Activated gamma-delta T cell treated with anti-CD3 and anti-CD28 coated beads, Interleukin-2, amount 50 U/mL, for 16 hours (primary cell): ENCODE data around the gene DPY30.

Experiments
- DNase-seq: peaks from one replicate; pipeline ENCODE4 v3.0.0-alpha.2; 2020; ENCODE audit warnings: low read depth

The DPY30 gene

GRCh38 chr2:32009516-32010256 is 29.9 kb downstream of the DPY30 start:
- DNase-seq = peak; percentile 16

- DNase-seq = no peak
Measured at GRCh38 chr2:32008805-32009515, 30.6 kb downstream of the DPY30 start.

DNA sequence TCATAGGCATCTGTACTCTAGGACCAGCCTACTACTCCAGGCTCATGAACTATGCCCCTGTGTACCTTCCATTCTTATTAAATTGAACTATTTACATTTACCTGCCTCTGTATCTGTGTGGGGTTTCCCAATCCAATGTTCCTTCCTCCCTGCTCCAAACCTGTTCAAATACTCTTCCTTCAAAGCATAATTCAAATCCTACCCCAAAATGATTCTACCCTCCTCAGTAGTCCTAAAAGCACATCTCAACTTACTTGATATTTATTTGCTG is 32.5 kb downstream of the DPY30 start:
- DNase-seq = no peak

GRCh38 chr2:32005371-32005976 is 34.1 kb downstream of the DPY30 start:
- DNase-seq = no peak

DNA sequence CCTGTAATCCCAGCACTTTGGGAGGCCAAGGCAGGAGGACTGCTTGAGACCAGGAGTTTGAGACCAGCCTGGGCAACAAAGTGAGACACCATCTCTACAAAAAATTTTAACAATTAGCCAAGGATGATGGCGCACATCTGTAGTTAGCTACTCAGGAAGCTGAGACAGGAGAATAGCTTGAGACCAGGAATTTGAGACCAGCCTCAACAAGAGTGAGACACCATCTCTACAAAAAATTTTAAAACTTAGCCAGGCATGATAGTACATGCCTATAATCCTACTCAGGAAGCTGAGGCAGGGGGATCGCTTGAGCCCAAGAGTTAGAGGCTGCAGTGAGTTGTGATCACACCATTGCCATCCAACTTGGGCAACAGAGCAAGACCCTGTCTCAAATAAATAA is 35.8 kb downstream of the DPY30 start:
- no peak for DNase-seq

GRCh38 chr2:32002406-32002805 is 37.2 kb downstream of the DPY30 start:
- no peak for DNase-seq

- DNase-seq = no peak
Measured at GRCh38 chr2:31999438-31999837, 40.2 kb downstream of the DPY30 start.

GRCh38 chr2:31998731-31999383 is 40.7 kb downstream of the DPY30 start:
- DNase-seq = no peak

GRCh38 chr2:31997653-31998052 is 42.0 kb downstream of the DPY30 start:
- no peak for DNase-seq

GRCh38 chr2:31996571-31997150 is 42.9 kb downstream of the DPY30 start:
- DNase-seq = no peak

GRCh38 chr2:31992934-31993333 is 46.7 kb downstream of the DPY30 start:
- DNase-seq = no peak

- DNase-seq = no peak
Measured at GRCh38 chr2:31992025-31992579, 47.5 kb downstream of the DPY30 start.

GRCh38 chr2:31989946-31990345 is 49.7 kb downstream of the DPY30 start:
- no peak for DNase-seq

DNA sequence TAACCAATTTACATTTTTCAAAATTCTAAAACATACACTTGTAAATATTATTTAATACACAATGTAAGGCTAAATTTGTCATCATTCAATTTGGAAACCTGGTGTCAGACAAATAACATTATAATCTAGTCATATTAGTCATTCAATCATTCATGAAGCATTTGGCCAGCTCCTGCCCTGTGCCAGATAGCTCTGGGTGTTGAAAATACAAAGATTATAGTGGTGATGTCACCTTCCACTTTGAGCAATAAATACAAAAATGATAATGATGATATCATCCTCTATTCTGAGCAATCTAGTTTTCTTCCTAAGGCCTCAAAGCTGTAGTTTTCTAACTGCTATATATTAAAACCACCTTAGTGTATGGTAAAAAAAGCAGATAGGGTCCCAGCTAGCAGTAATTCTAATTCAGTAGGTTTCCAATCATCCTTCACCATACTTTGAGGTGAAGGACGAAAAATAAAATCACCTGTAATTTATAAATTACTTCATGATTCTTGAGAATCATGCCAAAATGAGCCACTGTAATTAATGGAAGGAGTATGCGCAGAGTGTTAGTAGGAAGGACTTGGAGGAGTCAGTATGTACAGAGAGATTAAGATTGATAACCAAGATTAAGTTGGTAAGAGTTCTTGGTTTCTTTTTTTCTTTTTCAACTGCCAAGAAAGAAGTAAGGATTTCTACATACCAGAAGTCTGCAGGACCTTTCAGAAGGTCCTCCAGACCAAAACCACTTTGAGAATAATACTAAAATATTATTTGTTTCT is 52.0 kb downstream of the DPY30 start:
- DNase-seq = no peak

- DNase-seq = no peak
Measured at GRCh38 chr2:31986906-31987305, 52.7 kb downstream of the DPY30 start.

DNA sequence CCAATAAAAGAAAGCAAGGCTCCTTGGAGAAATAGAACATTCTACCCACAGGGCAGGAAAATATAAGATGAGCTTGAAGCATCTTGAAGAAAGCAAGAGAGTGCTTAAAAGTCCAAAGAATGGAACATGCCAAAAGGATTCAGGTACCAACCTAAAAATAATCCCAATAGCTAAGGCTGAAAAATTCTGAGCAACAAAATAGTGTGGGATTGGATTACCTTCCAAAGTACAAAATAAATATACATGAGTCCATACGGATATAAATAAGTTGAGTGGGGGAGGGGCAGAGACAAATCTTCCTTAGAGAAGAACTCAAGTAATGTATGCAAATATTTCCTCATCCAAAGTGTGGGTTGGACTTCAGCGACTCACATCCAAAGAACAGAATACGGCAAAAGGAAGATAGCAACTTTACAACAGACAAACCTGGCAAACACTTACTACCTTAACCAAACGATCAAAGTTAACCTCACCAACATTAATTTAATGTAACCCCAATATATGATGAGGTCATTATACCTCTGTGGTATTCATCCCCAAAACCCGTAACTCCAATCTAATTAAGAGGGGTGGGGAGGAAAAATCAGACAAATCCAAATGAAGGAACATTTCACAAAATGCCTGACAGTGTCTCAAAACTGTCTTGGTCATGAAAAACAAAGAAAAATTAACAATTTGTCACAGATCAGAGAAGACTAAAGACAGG is 55.7 kb downstream of the DPY30 start:
- DNase-seq = no peak

DNA sequence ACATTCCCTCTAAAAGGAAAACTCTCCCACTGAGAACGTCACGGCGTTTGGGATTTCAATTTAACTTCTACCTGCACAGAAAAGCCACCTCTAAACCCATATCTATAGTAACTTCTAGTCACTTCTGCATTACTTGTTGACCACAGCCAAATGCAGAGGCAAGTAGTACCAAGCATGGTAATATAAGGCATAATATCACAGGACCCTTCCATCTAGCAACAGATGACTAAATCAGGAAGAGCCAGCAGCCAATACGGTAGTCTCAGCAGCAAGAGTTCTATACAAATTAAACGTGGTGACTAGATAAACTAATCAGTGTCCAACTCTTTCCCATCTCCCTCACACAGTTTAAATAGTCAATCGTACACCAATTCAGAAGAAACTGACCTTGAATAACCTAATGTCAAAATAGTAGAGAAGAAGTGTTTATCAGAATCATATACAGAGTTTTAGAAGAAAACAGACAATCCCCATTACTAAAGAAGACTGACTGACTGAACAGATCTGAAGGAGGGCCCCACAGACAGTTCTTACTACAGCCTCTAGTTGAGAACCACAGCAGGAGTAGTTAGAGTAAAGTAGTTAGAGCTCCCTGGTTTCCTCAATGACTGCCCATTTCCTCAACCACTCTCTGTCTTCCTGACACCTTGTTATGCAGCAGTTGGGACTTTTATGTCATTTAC is 58.8 kb downstream of the DPY30 start:
- no peak for DNase-seq

DNA sequence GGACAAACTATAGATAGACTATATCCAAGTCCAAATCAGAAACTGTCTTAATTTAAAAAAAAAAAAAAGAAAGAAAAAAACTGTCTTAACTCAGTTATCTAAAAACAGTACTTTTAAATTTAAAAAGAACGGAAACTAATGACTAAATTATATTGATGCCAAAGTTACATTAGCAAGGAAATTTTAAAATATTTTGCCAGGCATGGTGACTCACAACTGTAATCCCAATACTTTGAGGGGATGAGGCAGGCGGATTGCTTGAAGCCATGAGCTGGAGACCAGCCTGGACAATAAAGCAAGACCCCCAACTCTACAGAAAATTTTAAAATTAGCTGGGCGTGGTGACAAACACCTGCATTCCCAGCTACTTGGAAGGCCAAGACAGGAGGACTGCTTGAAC is 59.6 kb downstream of the DPY30 start:
- no peak for DNase-seq

- DNase-seq = no peak
Measured at GRCh38 chr2:31979018-31979417, 60.6 kb downstream of the DPY30 start.

GRCh38 chr2:31978436-31978835 is 61.2 kb downstream of the DPY30 start:
- no peak for DNase-seq
